Right kidney (tissue), 1 donor: Measurements from ENCODE around the gene LAMA2.

ENCODE experiments used
- DNase-seq: peaks from one replicate; pipeline ENCODE4 v3.0.0-alpha.2; 2016

Gene LAMA2

DNA sequence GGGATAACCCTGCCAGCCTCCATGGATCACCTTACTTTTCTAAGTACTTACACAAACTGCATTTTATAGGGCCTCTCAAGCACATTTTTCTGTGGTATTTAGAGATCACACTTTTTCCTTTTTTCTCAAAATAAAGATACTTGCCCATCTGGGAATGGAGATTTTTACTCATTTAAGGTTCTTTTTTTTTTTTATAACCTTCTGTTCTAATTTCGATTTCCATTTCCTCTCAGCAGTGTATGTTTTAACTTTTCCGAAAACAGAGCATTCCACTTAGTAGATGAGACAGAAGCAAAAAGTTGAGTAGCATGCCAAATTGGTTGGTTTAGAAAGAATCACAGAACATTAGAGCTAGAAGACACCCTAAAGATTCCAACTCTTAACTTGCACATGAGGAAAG is 612.7 kb downstream of the LAMA2 start:
- DNase-seq = no peak

DNA sequence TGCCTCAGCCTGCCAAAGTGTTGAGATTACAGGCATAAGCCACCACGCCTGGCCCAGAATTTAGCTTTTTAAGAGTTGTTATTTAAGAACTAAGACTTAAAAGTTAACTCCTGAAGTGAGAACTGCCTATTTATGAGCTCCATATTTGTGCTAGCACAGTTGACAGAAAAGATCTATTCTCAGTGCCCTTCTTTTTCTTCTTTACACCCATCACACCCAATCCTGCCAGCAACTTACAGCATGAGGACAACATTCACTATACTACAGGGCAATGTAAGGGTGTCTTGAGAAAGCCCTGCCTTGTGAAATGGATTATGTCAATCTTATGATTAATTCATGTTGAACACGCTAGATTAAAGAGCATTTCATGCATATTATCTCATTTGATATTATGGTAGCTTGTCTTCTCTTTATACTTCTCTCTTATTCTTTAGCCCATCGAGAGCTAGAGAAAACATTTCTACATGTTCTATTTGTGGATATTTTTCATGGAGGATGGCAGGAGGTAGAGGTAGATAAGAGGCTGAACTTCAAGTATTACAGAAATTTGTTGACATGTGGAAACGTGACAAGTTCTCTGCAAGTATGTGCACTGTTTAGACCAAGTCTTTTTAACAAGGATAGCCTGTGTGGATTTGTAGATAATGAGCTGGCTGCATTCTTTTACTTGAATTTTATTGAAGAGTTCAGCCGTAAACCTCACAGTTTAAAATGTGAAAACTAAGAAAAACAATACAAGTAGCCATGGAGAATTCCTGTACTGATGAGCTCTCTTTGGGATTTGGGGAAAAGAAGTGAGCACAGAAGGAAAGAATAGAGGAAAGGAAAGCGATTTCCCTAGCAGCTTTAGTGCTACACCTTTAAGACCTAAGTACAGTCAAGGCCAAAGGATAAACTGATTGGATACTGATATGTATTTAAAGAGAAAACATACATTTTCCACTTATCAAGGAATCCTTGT is 614.8 kb downstream of the LAMA2 start:
- DNase-seq = no peak

DNA sequence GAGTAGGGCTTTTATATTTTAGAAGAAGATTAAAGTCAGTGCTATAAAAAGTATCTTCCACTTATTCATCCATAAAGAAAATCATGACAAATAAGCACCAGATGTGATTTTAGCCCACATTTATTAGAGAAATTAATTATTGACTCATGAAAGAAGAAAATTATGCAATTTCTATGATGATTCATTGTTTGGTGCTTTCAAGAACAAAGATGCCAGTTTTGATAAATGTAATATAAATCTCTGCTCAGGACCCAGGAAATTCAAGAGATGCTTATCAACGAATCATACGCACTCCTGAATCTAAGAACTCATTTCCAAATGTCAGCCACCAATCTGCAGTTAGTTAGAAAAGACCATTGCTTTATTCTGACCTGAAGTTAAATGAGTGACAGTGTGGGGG is 615.6 kb downstream of the LAMA2 start:
- no peak for DNase-seq

DNA sequence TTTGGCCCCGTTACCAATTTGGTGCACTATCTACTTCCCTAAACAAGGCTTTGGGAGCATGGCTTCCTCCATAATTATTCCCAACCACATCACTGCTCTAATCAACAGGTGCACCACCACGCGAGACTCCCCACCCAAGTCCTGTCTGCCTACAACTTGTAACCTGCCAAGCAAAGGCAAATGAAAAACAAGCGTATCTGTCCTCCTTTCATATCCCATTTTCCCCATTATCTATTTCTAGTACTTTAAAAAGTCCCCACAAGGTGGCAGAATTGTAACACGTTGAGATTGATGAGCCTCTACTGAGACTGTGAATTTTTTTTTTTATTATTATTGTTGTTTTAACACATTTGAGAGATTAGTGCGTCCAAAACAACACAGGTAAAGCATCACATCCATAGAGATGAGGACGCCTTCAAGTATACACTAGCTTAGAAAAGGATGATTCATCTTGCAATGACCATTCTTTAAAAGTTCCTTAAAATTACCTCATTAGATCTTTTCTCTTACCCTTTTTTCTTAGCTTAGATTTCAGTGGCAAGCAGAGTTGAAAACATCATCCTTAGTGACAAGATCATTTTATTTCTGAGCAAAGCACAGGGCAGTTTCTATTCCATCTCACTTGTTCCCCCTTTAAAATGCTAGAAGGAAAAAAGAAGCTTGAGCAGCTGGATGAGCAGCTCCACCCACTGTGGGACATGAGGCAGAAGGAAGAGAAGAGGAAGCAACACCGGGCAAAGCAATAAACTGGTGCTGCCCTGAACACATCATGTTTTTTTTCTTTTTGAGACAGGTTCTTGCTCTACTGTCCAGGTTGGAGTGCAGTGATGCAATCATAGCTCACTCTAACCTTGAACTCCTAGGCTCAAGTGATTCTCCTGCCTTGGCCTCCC is 616.3 kb downstream of the LAMA2 start:
- DNase-seq = peak; percentile 30

DNA sequence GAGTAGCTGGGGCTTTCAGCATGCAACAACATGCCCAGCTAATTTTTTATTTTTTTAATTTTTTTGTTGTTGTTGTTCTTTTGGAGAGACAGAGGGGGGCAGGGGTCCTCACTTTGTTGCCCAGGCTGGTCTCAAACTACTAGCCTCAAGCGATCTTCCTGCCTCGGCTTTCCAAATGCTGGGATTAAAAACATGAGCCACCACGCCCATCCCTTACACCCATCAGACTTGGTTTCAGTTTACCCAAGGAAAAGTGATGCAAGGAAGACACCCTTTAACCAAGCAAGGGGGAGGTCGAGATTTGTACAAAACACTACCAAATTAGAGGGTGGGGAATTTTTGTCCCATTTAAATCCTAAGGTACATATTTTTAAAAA is 616.9 kb downstream of the LAMA2 start:
- DNase-seq = no peak

DNA sequence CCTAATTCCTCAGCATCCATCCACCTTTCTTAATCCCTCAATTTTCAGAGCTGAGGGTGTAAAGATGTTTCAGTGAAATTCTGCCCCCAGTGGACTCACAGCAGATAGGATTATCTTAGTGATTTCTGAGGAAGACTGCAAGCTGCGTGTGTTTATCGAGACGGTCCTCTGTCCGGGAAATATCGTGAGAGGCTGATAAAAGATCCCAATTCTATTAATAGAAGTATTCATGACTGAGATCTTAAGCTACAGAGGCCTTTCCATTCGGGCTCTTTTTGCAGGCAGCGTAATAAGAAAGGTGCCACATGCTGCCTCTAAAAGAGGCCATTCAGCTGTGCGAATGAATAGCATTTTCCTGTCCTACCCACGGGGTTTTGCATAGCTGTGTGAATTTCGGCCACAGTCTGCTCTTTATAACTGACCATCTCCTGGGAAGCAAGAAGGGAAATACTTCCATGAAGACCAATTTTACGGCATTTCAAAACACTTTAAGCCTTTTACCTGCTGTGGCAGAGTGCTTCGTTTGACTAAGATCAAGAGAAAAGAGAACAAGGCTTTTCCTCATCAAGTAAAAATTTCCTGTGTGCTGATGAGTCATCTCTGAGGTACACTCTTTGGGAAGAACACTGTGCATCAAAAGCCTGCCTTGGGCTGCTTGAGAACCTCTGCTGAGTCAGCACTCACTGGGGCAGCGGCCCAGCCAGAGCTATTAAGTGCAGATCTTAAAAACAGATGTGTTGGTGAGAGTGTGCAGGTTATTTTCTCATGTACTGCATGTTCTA is 618.2 kb downstream of the LAMA2 start:
- DNase-seq = peak; percentile 24

DNA sequence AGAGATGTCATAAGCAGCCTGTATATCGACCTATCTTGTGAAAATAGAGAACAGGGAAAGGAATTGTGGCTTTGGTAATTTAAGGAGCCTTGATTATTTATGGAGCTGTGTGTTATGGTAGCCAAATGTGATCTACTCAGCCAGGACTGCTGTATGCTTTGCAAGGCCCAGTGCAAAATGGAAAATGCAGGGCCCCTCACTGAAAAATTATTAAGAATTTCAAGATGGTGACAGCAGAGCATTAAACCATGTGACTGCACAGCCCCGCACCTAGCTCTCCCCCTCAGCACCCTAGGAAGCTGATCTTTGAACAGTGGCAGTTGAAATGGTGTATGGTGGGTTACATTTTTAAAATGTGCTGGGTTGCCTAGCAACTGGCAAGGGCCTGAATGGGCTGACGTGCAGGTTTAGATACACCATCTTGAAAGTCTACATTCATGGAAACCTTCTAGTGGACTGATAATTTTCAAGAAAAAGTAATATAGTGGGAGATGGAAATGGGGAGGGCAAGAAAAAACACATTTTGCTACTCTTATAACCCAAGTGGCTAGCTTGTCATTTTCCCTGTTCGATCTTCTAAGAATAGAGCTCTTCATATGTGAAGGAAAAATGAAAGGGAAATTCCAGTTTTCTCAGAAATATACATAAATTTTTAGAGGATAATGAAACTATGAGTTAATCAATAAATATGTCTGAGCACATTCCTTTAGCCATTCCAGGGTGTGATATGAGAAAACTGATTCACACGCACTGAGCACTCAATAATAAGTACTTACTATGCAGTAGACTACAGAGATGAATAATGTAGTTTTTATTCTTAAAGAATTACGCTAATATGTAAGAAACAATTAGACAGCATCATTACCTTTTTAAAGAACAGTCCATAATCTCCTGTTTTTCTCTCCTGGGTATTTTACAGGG is 619.1 kb downstream of the LAMA2 start:
- DNase-seq = peak; percentile 19

DNA sequence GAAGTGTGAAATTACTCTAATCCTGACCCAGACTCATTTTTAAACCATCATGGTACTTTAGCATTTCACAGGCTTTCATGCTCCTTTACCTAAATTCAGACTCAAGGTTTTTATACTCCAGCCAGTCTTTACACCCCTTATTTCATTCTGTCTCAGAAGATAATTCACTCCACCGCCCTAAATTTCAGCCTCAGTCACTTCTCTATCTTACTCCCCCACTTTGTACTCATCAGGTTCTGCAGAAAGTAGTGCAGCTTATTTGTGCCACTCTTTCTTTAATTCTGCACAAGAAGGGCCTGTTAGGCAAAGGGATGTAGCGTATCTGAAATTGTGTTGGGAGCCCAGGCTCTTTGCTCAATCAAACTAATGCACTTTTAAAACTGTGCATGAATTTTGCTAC is 621.5 kb downstream of the LAMA2 start:
- DNase-seq = no peak

DNA sequence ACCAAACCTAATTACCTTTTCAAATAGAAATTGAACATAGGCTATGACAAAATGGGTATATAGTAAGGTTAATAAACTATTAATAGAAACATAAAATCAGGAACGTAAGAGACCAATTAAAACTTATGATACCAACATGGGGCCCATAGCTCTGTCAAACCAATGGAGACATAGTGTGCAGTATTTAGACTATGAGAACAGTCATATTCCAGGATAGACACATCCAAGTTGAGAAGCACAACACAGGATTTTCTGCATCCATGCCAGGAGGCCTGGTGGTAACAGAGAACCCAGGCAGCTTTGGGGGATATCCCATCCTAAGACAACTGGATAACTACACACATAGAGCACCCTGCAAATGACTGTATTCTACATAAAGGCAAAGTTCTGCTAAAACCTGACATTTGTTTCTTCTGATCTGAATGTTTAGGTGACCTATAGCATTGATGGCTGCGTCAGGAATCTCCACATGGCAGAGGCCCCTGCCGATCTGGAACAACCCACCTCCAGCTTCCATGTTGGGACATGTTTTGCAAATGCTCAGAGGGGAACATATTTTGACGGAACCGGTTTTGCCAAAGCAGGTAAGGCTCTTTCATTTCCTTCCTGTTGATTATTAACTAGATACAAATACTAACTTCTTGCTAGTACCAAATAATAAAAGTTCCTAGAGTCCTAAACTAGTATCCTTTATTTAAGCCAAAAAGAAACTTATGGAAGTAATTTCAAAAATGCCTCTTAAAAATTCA is 624.3 kb downstream of the LAMA2 start:
- no peak for DNase-seq

DNA sequence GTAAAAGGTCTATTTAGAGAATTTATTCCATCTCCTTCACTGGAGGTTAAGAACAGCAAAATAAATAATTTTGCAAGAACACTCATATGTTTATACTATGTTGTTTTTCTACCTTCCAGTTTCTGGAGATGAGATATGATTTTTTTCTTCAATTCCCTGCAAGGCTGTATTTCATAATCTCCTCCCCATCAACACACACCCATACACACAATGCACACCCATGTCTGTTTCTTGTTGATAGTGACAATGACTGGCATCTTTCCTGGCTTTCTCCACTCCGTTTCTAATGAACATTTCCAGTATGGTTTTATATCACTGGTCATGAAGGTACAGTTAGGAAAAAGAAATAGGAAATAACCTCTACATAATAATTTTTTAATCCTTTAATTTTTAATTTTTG is 624.9 kb downstream of the LAMA2 start:
- DNase-seq = no peak

DNA sequence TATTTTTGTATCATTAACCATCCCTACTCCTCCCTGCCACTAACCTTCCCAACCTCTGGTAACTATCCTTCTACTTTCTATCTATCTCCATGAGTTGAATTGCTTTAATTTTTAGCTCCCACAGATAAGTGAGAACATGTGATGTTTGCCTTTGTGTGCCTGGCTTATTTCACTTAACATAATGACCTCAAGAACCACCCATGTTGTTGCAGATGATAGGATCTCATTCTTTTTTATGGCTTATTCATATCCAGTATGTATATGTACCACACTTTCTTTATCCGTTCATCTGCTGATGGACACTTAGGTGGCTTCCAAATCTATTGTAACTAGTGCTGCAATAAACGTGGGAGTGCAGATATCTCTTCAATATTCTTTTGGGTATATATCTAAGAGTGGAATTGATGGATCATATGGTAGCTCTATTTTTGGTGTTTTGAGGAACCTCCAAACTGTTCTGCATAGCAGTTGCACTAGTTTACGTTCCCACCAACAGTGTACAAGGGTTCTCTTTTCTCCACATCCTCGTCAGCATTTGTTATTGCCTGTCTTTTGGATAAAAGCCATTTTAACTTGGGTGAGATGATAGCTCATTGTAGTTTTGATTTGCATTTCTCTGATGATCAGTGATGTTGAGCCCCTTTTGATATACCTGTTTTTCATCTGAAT is 625.7 kb downstream of the LAMA2 start:
- DNase-seq = no peak

DNA sequence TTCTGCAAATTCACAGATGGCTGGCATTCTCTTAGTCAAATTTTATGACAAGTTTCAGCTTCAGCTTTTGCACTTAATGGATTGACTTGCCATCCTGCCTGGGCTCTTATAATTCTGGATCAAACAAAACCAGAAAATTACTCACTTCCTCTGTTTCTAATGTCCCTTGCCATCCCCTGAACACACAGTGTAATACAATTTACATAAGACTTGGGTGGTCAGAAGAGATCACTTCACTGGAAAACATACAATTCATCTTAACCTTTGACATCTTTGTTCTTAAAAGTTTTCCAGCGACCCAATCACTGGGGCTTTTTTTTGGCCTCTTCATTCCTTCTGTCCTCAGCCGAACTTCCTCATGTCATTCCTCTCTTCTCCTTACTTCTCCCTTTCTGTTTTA is 628.0 kb downstream of the LAMA2 start:
- no peak for DNase-seq

DNA sequence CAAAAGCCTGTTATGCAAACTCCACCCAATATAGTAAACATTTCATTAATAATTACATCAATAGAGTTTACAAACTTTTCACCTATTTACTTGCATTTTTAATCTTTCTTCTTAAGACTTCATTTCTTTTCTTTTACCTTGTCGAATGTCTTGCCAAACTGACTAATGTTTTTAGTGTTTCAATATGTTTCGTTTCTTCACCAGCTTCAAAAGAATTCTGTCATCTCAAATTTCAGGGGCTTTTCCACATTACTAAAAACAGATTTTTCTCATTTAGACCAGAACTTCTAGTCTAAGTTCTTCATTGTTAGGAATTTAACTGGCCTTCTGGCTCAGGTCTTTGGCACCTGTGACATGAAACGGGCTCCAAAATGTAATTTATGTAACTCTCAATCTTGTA is 630.5 kb downstream of the LAMA2 start:
- no peak for DNase-seq

DNA sequence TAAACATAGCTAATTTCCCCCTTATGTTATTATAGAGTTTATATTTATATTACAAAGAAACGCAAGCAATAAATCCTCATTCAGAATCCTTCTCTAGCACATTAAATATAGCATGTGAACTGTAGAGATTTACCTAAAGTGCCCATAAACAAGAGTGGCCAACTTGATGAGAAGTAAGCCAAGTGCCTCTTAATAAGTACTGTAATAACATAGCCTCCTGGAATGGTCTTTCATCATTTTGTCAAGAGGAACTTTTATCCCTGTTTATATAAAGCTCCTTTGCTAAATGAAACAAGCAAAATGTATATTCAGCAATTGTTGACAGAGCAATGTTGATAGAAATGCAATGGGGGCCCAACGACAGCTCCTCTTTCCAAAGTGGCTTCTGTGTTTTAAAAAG is 632.1 kb downstream of the LAMA2 start:
- no peak for DNase-seq

DNA sequence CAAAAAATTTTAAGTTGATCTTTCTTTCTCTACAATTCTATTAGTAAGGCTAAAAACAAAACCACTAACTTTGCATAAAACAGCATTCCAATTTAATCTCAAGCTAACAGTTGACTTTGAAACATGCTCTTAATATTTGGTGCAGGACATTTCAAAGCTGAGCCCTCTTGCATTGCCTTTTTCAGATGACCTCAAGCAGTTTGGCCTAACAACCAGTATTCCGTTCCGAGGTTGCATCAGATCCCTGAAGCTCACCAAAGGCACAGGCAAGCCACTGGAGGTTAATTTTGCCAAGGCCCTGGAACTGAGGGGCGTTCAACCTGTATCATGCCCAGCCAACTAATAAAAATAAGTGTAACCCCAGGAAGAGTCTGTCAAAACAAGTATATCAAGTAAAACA is 633.1 kb downstream of the LAMA2 start:
- DNase-seq = no peak

DNA sequence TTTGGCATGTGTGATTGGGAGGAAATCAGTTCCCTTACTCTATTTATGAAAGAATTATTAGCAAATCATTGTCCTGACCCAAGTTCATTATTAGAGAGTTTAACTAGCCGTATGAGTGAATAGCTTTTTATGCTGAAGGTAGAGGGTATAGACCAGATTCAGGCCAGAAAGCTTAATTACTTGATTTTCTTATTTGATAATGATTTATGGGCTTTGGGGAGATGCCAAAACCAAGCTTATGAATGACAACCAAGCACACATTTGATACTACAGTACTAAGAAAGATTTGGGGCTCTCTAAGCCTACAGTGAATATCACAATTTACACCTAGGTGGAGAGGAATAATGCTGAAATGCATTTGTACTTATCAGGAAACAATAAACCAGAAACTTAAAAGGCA is 633.8 kb downstream of the LAMA2 start:
- no peak for DNase-seq

DNA sequence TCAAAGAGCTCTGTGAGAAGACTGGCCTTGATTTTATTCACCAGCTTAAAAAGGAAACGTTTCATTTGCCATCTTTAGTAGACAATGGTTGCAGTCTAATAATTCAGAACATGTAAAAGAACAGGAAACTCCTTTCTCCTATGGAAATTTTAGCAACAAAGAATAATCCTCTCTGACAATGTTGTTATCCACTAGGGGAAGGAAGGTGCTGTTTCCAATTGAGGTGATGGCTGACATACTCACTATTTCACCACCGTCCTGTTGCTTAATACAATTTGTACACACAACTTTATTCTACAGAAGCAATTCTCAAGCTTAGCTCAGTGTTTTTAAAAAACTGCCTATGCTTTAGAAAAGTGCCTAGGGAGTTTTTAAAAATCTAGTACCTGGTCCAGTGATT is 634.4 kb downstream of the LAMA2 start:
- no peak for DNase-seq

DNA sequence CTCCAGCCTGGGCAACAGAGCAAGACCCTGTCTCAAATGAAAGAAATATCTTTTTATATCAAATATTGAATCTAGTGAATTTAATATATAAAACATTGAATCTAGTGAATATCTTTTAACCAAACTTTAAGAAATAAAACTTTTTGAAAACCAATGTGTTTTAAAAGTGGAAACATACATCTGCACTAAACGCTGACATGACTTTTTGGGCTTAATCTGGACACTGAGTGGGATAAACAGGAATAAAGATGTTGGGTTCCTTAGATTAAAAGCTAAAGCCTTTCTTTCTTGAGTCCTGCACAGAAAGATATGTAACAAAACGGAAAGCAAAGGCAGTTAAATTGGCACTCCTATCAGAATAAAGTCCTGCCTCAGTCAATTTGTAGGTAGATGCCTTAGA is 636.8 kb downstream of the LAMA2 start:
- no peak for DNase-seq

DNA sequence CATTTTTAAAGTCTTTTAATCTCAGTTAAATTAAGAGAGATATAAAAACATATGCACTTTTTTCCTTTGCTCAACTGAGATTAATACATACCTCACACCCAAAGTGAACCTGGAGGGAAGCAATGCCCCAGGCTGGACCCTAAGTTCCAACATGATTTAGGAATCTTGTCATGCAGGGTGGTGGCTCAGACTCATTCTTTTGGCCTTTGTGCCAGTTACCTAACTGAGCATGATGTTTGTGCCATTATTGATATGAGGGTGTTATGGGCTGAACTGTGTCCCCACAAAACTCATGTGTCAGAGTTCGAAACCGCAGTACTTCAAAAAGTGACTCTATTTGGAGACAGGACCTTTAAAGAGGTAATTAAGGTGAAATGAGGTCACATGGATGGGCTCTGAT is 639.0 kb downstream of the LAMA2 start:
- no peak for DNase-seq

DNA sequence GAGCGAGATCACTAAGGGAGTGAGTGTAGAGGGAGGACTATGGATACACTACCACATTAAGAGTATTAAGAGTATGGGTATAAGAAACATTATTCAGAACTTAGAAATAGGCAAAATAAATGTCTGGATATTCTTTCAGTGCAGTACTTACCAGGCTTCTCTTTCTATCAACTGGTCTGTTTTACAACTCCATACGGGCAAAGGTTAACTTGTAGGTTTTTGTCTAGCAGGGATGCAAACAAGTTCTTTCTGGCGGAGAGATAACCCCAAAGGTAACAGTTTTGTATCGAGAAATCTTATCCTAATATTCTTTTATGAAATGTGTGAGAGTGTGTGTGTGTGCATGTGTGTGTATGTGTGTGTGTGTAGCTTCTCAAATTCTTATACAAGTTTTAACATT is 640.9 kb downstream of the LAMA2 start:
- DNase-seq = no peak
